ENCODE measurements around the gene IL1RAPL2. TPM values are rescaled to one million over a fixed set of nuclear protein-coding genes. Genes with fewer than 3 reads are reported as not detected.

IL1RAPL2 gene
- total RNA-seq, 1 donor from 2014 or later, result not detected

DNA sequence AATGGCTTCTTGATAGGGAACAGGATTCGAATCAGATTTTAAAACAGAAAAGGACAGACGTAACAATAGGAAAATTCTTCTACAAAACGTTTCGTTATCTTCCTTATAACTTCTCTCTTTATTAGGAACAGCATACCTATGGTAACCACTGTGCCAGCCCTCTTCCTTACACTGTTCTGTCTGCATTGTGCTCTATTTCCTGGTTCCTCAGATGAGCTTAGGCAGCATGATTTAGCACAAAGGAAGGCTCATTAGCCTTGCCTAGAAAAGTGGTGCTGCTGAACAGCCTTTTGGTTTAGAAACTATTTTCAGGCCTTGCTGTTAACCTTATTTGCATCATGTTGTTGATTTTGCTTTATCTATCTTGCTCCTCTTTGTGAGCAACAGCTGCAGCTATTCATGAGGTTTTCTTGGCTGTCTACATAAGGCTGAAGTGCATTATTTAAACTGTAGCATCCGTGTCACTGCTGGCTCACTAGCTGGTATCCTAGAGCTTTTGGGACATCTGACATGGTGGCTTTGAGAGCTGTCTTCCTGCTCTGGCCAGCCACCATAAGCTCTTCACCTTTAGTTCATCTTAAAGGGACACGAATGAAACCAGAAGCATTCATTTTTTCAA lies 1186.4 kb downstream of the IL1RAPL2 start:
- TF ChIP-seq CTCF (IDR thresholded peaks at IDR 0.05; ENCODE audit: insufficient read depth, low read length, severe bottlenecking), result no peak
- no peak overlapping the region for H3K4me3 ChIP-seq (ENCODE audit: low read depth, low read length)
- H3K27me3 ChIP-seq (ENCODE audit: control insufficient read depth, insufficient read depth, low read length), result no peaks in the 10 kb centered on the region
- no peaks in the 10 kb centered on the region for H3K36me3 ChIP-seq (ENCODE audit: control insufficient read depth, insufficient read depth, low read length)
- FAIRE-seq (no peak), DNase-seq (ENCODE audit: low read depth) (no peak)

DNA sequence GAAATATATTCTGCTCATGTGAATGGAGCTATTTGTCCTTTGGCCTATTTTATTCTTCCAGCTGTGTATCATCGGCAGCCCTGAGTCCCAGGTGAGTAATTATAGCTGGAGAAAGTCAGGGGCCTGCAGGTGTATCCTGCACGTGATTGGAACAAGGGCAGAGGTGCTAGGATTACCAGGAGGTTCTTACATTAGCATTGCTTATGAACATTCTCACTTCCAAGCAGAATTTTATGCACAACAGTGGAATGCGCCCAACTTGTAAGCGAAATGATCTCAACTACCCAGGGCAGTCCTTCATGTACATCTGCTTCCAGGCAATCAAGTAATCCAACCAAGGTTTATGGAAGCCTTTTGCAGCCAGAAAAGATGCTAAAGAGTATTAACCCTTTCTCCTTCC lies 1187.4 kb downstream of the IL1RAPL2 start:
- Histone ChIP-seq H3K27me3 (ENCODE audit: control insufficient read depth, insufficient read depth, low read length) (no peaks in the 10 kb centered on the region), H3K4me3 (ENCODE audit: low read depth, low read length) (no peak overlapping the region), H3K36me3 (ENCODE audit: control insufficient read depth, insufficient read depth, low read length) (no peaks in the 10 kb centered on the region)
- TF ChIP-seq CTCF (IDR thresholded peaks at IDR 0.05; ENCODE audit: insufficient read depth, low read length, severe bottlenecking), result no peak
- no peak for FAIRE-seq
- no peak for DNase-seq (ENCODE audit: low read depth)

GRCh38 chrX:105754286-105754964 lies 1188.4 kb downstream of the IL1RAPL2 start:
- H3K27me3 ChIP-seq (ENCODE audit: control insufficient read depth, insufficient read depth, low read length), result no peaks in the 10 kb centered on the region
- H3K36me3 ChIP-seq (ENCODE audit: control insufficient read depth, insufficient read depth, low read length), result no peaks in the 10 kb centered on the region
- TF ChIP-seq CTCF (IDR thresholded peaks at IDR 0.05; ENCODE audit: insufficient read depth, low read length, severe bottlenecking), result no peak
- H3K4me3 ChIP-seq (ENCODE audit: low read depth, low read length), result no peak overlapping the region
- DNase-seq (ENCODE audit: low read depth) (no peak), FAIRE-seq (no peak)

DNA sequence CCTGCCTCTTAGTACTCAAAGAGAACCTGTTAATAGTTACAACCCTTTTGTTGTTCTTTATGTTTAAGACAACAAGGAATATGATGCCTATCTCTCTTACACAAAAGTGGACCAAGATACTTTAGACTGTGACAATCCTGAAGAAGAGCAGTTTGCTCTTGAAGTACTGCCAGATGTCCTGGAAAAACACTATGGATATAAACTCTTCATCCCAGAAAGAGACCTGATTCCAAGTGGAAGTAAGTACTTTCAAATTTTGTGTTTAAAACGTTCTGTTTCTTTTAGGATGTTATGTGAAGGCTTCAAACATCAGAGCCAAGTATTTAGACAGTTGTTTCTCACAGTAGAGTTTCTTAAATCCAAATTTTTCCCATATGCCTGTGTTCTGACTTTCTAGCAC lies 1189.1 kb downstream of the IL1RAPL2 start:
- H3K36me3 ChIP-seq (ENCODE audit: control insufficient read depth, insufficient read depth, low read length), result no peaks in the 10 kb centered on the region
- H3K27me3 ChIP-seq (ENCODE audit: control insufficient read depth, insufficient read depth, low read length), result no peaks in the 10 kb centered on the region
- DNase-seq (ENCODE audit: low read depth) (no peak), FAIRE-seq (no peak)
- H3K4me3 ChIP-seq (ENCODE audit: low read depth, low read length), result no peak overlapping the region
- TF ChIP-seq CTCF (IDR thresholded peaks at IDR 0.05; ENCODE audit: insufficient read depth, low read length, severe bottlenecking), result no peak

DNA sequence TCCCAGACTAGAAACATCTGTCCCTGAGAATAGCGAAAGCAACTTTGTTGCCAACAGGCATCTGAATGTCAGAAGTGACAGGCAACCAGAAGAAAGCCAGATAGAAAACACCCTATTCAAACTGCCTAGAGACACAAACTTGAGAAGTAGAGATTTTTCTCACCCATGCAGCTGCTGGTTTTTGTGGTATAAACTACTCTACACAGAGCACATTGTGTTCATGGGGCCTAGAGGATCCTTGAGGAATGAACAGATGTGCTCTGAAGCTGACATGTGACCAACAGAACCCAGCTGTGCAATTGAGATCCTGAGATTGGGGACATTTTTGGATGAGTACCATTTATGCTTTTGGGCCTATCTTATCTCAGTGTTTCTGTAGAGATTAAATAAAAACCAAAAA lies 1192.8 kb downstream of the IL1RAPL2 start:
- FAIRE-seq (no peak), DNase-seq (ENCODE audit: low read depth) (no peak)
- Histone ChIP-seq H3K27me3 (ENCODE audit: control insufficient read depth, insufficient read depth, low read length) (no peaks in the 10 kb centered on the region), H3K36me3 (ENCODE audit: control insufficient read depth, insufficient read depth, low read length) (no peaks in the 10 kb centered on the region), H3K4me3 (ENCODE audit: low read depth, low read length) (no peak overlapping the region)
- no peak for TF ChIP-seq CTCF (IDR thresholded peaks at IDR 0.05; ENCODE audit: insufficient read depth, low read length, severe bottlenecking)
